Stimulated activated CD8-positive, alpha-beta memory T cell treated with anti-CD3 and anti-CD28 coated beads, Interleukin-4, amount 100 ng/mL, for 24 hours (primary cell): ENCODE data around the gene KATNA1.
A peak's percentile ranks its signal among the peaks of the same experiment; 100 is the strongest.

Experiments used
- DNase-seq: peaks from one replicate; pipeline ENCODE4 v3.0.0-alpha.2; 2020; ENCODE audit warnings: low read depth

The KATNA1 gene

DNA sequence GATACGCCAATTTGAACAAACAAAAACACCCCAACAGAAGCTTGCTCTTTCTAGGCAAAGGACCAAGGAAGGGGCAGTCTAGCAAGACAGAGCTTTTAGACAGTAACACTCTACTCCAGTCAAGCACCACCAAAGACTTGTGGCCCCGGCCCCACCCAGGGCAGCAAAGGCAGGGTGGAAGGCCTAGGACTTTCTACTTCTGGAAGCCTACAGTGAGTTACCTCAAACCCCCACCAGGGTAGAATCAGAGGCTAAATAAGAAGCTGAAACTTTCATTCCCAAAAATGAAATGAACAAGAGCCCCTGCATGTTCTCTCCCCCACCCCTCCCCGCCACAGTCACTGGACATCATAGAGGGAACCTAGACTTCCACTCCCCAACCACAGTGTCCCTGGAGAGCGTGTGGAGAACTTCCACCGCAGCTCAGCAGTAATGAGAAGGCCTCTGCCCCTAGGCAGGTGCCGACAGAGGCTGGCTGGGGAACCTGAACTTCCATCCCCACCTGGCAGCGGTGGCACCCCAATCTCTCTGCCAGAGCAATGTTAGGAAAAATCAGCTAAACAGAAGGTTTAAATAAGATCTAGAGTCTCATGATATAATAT lies 40.0 kb downstream of the KATNA1 start:
- no peak for DNase-seq

DNA sequence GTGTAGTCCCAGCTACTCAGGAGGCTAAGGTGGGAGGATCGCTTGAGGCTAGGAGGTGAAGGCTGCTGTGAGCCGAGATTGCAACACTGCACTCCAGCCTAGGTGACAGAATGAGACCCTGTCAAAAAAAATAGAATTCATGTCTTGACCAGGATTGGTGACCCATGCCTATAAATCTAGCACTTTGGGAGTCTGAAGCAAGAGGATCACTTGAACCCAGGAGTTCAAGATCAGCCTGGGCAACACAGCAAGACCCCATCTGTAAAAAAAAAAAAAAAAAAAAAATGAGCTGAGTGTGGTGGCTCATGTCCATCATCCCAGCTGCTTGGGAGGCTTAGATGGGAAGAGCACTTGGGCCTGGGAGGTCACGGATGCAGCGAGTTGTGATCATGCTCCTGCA lies 48.0 kb downstream of the KATNA1 start:
- no peak for DNase-seq

DNA sequence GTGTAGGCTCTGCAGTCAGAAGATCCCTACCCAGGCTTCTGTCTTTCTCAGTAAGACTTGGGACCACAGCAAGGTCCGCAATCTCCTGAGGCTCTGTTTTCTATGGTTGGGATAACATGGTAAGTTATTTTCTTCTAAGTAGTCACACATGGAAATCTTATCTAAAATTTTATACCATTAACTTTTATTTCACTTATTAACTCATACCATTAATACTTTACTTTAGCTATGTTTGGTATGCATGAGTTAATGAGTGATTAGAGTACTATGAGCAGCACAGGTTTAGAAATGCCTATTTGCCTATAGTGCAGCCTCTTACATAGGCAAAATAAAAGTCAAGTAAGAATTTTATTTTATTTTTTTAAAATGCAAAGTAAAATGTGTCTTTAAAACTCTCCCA lies 55.1 kb downstream of the KATNA1 start:
- no peak for DNase-seq

DNA sequence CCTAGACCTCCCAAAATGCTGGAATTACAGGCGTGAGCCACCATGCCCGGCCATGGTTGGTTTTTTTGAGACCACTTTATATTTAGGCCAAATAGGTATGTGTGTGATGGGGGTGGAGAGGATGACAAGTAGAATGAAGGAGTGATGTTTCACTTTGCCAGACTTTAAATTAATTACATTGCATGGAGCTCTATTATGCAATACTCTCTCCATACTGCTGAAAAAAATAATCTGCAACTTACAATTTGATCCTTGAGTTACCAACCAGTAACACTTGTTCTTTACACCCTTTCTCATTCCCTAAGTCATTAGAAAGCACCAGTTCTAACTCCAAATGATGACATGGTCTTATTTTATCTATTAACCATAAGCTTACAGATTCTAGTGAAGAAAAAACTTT lies 55.5 kb downstream of the KATNA1 start:
- DNase-seq, result no peak

DNA sequence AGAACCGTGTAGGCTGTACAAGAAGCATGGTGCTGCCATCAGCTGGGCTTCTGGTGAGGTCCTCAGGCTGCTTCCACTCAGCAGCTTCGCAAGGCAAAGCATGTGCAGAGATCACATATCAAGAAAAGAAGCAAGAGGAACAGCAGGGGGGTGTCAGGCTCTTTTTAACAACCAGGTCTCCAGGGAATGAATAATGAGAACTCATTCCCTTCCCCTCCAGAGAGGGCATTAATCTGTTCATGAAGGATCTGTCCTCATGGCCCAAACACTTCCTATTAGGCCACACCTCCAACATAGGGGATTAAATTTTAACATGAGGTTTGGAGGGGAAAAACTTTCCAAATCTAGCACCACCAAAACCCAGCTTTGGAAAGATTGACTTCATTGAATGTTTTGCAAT lies 62.4 kb downstream of the KATNA1 start:
- DNase-seq, result no peak

DNA sequence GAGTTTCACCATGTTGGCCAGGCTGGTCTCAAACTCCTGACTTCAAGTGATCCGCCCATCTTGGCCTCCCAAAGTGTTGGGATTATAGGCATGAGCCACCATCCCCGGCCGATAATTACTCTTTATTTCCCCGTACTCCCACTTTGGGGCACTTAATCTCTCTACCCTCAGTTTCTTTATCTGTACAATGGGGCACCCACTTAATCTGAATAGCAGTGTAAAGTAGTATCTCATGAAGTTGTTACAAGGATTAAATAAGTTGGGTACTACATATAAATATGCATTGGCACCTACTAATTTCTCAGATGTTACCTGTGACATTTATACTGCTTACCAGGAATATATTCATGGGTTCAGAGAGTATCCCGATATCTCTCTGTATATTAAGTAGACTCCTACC lies 67.2 kb downstream of the KATNA1 start:
- no peak for DNase-seq

DNA sequence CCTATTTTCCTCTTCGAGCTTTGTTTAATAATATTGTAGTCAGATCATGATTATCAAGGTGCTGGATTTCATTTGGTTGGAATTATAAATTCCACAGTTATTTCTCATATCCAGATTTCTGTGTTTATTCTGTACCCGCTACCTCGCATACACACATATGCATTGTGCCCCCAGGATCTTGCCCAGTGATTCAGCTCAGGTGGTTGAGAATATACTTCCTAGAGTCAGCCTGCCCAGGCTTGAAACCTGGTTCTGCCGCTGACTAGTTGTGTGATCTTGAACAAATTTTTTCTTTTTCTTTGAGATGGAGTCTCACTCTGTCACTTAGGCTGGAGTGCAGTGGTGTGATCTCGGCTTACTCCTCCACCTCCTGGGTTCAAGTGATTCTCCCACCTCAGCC lies 67.6 kb downstream of the KATNA1 start:
- no peak for DNase-seq

DNA sequence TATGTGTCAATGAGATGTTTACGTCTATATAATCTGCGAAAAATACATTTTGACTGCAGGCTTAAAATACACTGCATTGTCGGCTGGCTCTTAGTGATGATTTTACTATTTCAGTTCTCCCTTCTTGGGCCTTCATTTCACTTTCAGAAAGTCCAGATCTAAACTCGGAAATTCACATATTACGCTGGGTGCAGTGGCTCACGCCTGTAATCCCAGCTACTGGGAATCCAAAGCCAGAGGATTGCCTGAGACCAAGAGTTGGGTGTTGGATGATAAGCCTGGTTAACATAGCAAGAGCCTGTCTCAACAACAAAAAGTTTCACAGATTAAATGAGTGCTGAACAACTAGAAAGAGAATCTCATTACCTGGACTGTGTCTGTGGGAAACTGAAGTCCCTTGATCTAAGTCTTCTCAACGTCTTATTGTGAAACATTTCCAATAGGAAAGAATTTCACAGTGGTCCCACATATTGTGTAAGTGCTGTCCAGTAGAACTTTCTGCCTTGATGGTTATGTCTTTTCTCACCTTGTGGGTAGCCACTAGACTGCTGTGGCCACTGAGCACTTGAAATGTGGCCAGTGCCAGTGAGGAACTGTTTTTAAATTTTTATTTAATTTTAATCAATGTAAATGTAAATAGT lies 80.4 kb downstream of the KATNA1 start:
- no peak for DNase-seq

DNA sequence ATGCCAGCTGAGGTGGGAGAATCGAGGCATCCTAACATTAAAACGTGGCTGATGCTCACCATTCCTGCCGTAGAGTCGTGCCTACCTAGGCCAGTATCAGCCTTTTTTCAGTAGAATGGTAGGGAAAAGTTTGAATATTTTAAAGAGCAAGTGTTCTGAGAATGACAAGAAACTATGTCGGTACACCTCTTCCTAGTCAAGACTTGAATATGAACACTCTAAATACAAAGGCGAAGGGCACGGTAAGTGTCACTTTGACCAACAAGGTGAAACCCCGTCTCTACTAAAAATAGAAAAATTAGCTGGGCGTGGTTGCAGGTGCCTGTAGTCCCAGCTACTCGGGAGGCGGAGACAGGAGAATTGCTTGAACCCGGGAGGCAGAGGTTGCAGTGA lies 81.3 kb downstream of the KATNA1 start:
- DNase-seq, result no peak

DNA sequence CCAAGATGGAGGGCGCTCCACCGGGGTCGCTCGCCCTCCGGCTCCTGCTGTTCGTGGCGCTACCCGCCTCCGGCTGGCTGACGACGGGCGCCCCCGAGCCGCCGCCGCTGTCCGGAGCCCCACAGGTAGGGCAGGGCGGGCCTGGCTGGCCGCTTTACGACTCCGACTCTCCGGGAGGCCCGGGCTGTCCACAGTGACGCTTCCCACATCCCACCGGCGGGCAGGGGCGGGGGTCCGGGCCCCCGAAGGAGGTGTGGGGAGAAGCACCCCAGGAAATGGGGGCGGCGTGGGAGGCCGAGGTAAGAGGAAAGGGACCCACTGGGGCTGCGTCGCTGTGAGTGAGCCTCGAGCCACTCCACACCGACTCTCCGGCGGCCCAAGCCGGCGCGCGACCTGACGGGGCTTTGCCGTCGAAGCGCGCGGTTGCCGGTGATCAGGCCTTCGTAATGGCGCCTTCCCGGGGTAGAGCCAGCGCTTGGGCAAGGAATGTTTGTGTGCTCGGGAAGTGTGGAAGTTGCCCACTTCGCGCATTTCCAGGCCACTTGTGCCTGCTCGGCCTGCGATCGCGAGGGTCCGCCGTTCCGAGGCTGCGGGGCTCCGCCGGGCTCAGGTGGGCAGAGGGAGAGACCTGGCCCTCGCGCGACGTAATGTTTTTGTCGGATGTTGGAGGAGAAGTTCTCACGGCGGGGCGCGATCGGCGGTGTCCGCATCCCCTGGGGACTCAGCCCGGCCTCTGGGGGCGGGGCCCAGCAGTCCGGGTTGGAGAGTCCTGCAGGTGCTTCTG lies 81.9 kb downstream of the KATNA1 start:
- peak; percentile 33 for DNase-seq

DNA sequence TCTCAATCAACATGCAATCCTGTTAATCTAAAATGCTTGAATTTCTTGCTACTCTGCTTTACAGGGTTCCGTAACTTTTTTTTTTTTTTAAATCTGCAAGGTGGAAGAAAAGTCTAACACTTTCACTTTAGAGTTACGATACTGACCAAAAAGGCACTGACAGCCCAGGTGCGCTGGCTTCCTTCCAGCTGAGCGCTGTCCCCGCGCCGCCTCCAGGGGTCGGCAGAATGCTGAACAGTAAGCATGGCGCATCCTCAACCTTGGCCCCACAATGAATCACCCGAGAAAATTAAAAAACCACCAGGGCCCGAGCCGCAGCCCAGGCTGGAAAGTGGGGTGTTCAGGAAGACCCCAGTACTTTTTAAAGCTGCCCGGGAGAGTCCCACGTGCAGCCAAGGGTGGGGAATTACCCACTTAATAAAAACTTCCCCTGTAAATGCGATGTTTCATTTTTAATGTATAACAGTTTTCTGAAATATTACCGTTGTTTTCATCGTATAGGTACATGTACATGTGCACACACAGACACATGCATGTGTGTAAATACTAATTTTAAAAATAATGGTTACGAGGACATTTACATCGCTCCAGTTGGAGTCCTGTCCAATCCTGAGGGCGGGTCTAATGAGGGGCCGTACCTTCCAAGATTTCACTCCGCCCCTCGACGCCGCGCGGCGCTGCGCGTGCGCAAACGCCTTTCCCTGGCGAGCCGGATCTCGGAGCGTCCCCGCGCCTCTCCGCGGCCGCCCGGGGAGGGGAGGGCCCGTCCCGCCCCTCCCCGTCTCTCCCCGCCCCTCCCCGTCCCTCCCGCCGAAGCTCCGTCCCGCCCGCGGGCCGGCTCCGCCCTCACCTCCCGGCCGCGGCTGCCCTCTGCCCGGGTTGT lies 82.7 kb downstream of the KATNA1 start, which contains the start of gene GINM1:
GINM1 (plus strand) TSS at position 849 of the 883 bp plus-strand sequence. CDS start 40 bp downstream, outside the sequence.
- peak; percentile 89 for DNase-seq

DNA sequence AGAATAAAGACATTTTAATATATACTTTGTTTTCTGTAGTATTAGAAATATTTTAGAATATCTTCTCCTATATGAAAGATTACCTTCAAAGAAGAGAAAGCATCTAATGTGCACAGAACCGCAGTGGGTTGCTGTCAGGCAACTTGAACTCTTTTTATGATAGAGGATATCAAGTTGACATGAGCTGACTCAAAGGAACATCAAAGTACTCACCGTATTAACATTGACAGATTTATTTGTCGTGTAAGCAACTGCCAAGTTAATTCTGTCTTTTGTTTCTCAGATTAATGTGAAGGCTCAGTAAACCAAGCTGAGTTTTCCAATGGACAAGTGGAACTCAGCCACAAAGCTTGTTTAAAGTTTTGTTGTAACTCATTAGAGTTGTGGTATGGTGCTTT lies 84.6 kb downstream of the KATNA1 start:
- no peak for DNase-seq

DNA sequence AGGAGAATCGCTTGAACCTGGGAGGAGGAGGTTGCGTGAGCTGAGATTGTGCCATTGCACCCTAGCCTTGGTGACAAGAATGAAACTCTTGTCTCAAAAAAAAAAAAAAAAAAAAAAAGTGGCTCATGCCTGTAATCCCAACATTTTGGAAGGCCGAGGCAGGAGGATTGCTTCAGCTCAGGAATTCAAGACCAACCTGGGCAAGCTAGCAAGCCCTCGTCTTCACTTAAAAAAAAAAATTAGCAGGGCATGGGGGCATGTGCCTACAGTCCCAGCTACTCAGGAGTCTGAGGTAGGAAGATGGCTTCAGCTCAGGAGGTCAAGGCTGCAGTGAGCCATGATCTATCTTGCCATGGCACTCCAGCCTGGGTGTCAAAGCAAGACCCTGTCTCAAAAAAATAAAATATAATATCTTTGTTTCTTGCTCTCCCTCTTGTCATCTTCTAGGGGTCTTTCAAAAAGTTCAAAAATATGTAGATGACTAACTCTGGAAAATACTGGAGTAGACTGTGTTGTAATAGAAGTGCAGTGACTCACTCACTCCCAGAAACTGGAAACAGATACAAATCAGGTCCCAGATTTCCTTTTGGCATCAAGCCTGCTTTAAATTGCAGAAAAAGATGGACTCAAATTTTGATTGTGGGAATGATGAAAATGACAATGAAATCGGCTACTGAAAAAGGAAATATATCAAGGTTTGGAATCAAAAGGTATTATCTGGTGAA lies 85.1 kb downstream of the KATNA1 start:
- DNase-seq, result no peak

DNA sequence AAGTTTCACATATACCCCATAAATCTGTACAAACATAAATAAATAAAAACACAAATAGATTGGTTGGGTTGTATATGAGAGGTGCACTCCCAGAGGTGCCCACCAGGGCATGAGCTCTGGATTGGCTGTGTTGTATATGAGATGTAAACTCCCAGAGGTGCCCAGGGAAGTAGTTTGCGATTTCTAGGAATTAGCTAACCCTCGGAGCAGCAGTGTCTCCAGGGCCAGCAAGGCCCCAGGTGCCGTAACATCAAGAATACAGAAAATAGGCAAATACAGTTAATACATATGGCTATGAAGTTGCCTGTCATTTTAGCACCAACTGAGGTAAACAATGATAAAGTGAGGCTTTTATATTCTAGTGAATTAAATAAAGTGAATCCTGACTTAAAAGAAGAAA lies 87.8 kb downstream of the KATNA1 start:
- no peak for DNase-seq

DNA sequence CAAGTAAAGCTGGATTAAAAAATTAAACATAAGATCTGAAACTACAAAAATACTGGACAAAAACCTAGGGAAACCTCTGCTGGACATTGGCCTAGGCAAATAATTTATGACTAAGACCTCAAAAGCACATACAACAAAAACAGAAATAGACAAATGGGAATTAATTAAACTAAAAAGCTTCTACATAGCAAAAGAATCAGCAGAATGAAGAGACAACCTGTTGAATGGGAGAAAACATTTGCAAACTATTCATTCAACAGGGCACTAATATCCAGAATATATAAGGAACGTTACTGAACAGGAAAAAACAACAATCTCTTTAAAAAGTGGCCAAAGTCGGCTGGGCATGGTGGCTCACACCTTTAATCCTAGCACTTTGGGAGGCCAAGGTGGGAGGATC lies 89.1 kb downstream of the KATNA1 start:
- no peak for DNase-seq

DNA sequence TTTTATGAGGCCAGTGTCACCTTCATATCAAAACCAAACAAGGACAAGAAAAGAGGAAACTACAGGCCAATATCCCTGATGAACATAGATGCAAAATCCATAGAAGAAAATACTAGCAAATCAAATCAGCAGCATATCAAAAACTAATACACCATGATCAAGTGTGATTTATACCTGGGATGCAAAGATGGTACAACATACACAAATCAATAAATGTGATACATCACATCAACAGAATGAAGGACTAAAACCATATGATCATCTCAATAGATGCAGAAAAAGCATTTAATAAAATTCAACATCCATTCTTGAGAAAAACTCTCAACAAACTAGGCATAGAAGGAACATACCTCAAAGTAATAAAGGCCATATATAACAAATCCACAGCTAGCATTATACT lies 90.5 kb downstream of the KATNA1 start:
- DNase-seq, result no peak

DNA sequence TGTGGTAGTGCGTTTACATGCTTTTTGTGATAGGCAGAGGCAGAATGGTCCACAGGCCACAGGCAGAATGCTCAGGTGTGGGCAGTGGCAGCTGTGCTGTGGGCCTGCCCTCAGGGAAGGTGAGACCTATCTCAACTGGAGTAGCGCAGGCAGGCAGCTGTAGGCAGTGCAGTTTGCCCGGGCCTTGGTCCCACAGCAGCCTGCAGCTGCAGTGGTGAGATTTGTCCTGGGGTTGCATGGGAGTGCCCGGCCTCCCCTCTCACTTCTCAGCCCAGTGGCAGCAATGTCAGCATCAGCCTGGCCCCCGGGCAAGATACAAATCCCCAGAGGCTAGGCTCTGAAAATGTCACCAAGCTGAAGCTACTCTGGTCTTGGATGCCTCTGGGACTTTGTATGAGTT lies 96.6 kb downstream of the KATNA1 start:
- no peak for DNase-seq

DNA sequence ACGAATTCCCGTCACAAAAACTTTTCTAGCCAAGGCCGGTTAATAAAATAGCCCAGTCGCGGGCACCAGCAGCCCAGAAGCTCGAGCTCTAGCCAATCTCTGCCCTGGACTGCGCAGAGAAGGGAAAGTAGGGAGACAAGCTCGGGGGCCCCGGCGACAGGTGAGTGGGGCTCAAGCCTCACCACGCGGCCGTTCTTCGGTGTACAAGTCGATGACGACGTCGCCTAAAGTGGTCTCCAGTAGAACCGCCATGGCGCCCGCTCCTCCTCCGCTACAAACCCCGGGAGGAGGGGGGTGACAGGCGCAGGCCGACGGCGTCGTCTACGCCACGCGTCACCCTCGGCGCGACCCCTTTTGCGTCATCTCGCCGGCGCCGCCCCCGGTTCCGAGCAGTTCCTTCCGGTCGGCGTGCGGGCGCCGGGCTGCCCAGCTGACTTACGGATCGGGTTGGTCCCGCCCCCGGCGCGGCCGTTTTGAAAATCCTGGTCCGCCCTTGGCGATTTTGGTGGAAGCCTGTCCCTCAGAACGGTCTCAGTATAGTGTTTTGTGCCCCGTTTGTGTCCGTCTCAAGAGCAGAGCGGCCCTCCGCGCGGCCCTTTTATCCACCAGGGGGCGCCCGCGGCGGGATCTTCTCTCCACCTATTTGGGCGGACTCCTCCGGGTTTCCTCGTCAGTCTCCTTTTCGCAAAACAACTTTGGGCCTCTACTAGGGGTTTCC lies 102.6 kb downstream of the KATNA1 start, which contains the start of gene PPIL4:
PPIL4 (minus strand) TSS at position 290 of the 718 bp plus-strand sequence; CDS start at position 252, 38 bp downstream.
- DNase-seq, result peak; percentile 95

DNA sequence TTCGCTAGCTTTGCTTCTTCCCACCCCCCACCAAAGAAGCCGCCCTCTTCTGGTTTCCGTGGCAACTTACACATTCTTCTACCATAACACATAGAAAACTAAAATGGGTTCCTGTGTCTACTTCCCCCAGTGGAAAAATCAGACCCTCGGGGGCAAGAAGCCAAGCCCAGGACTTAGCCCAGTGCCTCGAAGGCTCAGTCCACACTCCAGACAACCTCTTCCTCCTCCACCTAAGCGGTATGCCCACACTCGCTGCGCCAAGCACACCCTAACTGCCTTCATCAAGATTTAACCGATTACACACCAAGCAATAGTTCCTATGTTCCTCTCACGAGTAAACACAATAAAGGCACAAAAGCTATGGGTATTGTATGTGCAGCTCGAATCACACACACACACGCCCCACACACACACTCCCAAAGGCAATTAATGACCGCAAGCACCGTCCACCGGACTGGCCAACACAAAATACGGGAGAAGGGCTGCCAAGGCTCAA lies 103.2 kb downstream of the KATNA1 start:
- DNase-seq, result no peak
